OCI-LY1 (cell line): Measurements from ENCODE around the gene PRAC1.

ENCODE experiments used
- H2AFZ ChIP-seq: fragments of 200-600 bp; sonication (generic), shearing (Covaris generic); 2 replicates; pipeline ENCODE4 v1.6.0; 2014; ENCODE audit warnings: antibody characterized with exemption, mild to moderate bottlenecking, low read length
- H3F3A ChIP-seq: fragments of 200-600 bp; sonication (generic), shearing (Covaris generic); 2 replicates; pipeline ENCODE4 v1.6.0; 2014; ENCODE audit warnings: mild to moderate bottlenecking, antibody characterized with exemption, low read length, moderate library complexity; ENCODE audit not compliant: insufficient read depth
- H3K27ac ChIP-seq: fragments of 200-600 bp; sonication (generic); 2 replicates; pipeline ENCODE4 v1.5.1; 2014; ENCODE audit warnings: low read length, mixed run types, mild to moderate bottlenecking, low read depth; ENCODE audit not compliant: poor library complexity, severe bottlenecking
- H3K27me3 ChIP-seq: fragments of 200-600 bp; sonication (generic); 2 replicates; pipeline ENCODE4 v1.6.0; 2014; ENCODE audit warnings: antibody characterized with exemption, mild to moderate bottlenecking, low read length, moderate library complexity; ENCODE audit not compliant: insufficient read depth
- H3K36me3 ChIP-seq: fragments of 200-600 bp; sonication (generic); 2 replicates; pipeline ENCODE4 v1.6.1; 2014; ENCODE audit warnings: mild to moderate bottlenecking, antibody characterized with exemption, low read length, moderate library complexity, mixed read lengths; ENCODE audit not compliant: insufficient read depth
- H3K4me1 ChIP-seq: fragments of 200-600 bp; sonication (generic); 2 replicates; pipeline ENCODE4 v1.5.1; 2014; ENCODE audit warnings: mild to moderate bottlenecking, low read length, moderate library complexity; ENCODE audit not compliant: insufficient read depth, severe bottlenecking
- H3K4me2 ChIP-seq: fragments of 200-600 bp; sonication (generic), shearing (Covaris generic); 2 replicates; pipeline ENCODE4 v1.6.1; 2014; ENCODE audit warnings: low read length
- H3K4me3 ChIP-seq: fragments of 200-600 bp; sonication (generic); 2 replicates; pipeline ENCODE4 v1.5.1; 2014; ENCODE audit warnings: low read length, low read depth, mild to moderate bottlenecking, mixed read lengths; ENCODE audit not compliant: poor library complexity, severe bottlenecking
- H3K79me2 ChIP-seq: fragments of 200-600 bp; shearing (Covaris generic); 2 replicates; pipeline ENCODE4 v1.6.1; 2016; ENCODE audit warnings: mixed run types, low read length, mixed read lengths; ENCODE audit not compliant: insufficient read depth
- H3K9ac ChIP-seq: fragments of 200-600 bp; sonication (generic), shearing (Covaris generic); 2 replicates; pipeline ENCODE4 v1.6.1; 2014; ENCODE audit warnings: mild to moderate bottlenecking, low read length, mixed read lengths
- H3K9me2 ChIP-seq: fragments of 200-600 bp; sonication (generic), shearing (Covaris generic); 2 replicates; pipeline ENCODE4 v1.6.1; 2014; ENCODE audit warnings: low read depth, mild to moderate bottlenecking, low read length, mixed read lengths
- H3K9me3 ChIP-seq: fragments of 200-600 bp; shearing (Covaris generic); 2 replicates; pipeline ENCODE4 v1.6.1; 2014; ENCODE audit warnings: low read length, mixed read lengths
- H4K20me1 ChIP-seq: fragments of 200-600 bp; sonication (generic), shearing (Covaris generic); 2 replicates; pipeline ENCODE4 v1.6.0; 2016; ENCODE audit warnings: mild to moderate bottlenecking, low read length; ENCODE audit not compliant: insufficient read depth
- EZH2 ChIP-seq: fragments of 200-600 bp; sonication (generic), shearing (Covaris generic); IDR thresholded peaks from 2 replicates; pipeline ENCODE4 v1.8.0; 2017; ENCODE audit warnings: borderline replicate concordance, mixed run types, mild to moderate bottlenecking, antibody characterized with exemption, low read length, moderate library complexity, mixed read lengths
- TF ChIP-seq, protein P1 (sequence below): fragments of 200-600 bp; sonication (generic), shearing (Covaris generic); IDR thresholded peaks from 2 replicates; pipeline ENCODE4 v1.5.1; 2017; ENCODE audit warnings: mild to moderate bottlenecking, antibody characterized with exemption, low read length, moderate library complexity, mixed read lengths

PRAC1 gene

DNA sequence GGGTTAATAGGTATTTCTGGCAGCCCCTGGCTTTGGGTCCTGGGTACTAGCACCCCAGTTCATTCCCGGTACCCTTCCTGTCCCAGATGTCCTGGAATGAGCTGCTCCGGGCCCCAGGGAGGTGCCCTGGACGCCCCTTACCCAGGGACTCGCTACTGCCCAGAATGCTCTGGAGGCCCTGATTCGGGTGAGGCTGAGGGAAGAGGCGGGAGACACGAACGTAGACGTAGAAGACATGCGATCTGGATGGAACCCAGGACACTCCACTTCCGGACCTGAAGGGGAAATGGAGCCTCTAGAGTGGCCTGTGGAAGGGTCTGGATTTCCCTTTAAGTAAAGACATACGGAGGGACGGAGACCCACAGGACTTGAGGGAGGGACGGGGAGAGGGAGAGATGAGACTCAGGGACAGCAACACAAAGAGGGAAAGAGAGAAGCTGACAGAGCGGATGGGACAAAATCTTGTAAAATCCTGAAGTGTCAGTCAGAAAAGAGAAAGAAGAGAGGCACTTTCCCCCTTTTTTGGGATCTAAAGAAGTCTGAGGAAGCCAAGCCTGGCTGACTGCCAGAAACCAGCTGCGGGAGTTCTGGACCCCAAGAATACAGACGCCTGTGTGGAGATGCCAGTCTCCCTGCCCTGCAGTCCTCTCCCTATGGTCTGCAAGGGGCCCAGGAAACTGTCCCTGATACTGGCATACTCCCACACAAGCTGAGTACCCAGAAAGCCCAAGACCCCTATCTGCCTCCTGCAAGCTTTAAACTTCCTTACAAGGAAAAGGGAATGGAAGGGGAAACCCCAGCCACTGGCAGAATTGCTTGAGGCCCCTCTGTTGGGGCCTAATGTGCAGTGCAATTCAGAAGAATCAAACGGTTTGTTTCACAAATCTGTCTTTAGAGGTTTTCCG is 7.3 kb upstream of the PRAC1 start:
- peaks cover 4% of the 10 kb centered on the region; the same call in 1 of the 2 replicates for H3K27me3 ChIP-seq
- H3F3A ChIP-seq: no peaks in the 10 kb centered on the region
- no peak overlapping the region for H3K4me3 ChIP-seq
- H3K4me1 ChIP-seq: no peaks in the 10 kb centered on the region
- no peak overlapping the region for H3K9ac ChIP-seq
- H3K27ac ChIP-seq: no peak overlapping the region
- no peaks in the 10 kb centered on the region for H3K9me3 ChIP-seq
- no peaks in the 10 kb centered on the region for H3K9me2 ChIP-seq
- H3K4me2 ChIP-seq: no peak overlapping the region
- no peaks in the 10 kb centered on the region for H3K36me3 ChIP-seq
- H3K79me2 ChIP-seq: no peaks in the 10 kb centered on the region
- H4K20me1 ChIP-seq: no peaks in the 10 kb centered on the region
- no peak overlapping the region for H2AFZ ChIP-seq
- no peak for TF ChIP-seq EZH2
- TF ChIP-seq, protein P1, sequence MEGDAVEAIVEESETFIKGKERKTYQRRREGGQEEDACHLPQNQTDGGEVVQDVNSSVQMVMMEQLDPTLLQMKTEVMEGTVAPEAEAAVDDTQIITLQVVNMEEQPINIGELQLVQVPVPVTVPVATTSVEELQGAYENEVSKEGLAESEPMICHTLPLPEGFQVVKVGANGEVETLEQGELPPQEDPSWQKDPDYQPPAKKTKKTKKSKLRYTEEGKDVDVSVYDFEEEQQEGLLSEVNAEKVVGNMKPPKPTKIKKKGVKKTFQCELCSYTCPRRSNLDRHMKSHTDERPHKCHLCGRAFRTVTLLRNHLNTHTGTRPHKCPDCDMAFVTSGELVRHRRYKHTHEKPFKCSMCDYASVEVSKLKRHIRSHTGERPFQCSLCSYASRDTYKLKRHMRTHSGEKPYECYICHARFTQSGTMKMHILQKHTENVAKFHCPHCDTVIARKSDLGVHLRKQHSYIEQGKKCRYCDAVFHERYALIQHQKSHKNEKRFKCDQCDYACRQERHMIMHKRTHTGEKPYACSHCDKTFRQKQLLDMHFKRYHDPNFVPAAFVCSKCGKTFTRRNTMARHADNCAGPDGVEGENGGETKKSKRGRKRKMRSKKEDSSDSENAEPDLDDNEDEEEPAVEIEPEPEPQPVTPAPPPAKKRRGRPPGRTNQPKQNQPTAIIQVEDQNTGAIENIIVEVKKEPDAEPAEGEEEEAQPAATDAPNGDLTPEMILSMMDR: no peak

DNA sequence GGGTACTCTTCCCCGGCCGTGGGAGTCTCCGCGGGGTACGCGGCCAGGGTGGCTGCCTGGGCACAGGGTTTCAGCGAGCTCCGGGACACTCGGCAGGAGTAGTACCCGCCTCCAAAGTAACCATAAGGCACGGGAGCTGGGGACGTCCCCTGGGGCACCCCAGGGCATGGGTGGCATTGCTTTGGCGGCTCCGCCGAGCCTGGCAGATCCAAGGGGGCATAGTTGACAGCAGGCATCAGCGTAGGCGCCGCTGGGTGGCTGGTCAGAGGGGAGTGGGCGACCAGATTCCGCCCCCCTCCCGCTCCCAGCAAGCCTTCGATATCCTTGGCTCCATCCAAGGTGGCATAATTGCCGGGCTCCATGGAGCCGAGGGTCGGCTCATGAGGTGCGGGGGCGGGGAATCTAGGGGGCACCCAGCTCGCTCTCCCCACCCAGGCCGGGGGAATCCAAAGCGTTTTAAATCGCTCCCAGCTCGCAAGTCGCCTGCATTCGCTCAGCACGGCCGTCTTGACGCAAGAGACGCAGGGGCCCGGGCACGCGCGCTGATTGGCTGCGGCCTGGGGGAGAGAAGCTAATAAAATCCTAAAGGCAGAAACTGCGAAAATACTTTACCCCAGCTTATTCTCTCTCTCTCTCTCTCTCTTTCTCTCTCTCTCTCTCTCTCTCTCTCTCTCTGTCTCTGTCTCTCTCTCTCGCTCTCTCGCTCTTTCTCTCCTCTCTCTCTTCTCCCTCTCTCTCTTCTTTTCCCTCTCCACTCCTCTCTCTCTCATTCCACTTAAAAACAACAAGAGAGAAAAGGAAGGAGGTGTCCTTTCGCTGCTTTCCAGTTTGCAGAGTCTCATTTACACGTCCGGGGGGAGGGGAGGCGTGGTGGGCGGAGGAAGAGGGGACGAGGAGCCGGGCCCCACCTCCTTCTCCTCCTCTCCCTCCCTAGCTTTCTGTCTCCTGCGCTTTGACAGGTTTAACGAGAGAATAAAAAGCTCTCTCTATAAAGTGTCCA is 6.2 kb upstream of the PRAC1 start, which contains the start of gene HOXB13:
Gene HOXB13 (minus strand): TSS at position 519 of the 1,000 bp plus-strand sequence. CDS start 157 bp downstream, at position 362.
- H3K4me2 ChIP-seq: no peak within 1 kb of the TSS
- H3K79me2 ChIP-seq: no peaks in the 10 kb centered on the region
- TF ChIP-seq, protein P1: no peak
- TF ChIP-seq EZH2: no peak
- no peak within 1 kb of the TSS for H3K27ac ChIP-seq
- no peak within 1 kb of the TSS for H3K9ac ChIP-seq
- H2AFZ ChIP-seq: no peak within 1 kb of the TSS
- no peaks in the 10 kb centered on the region for H3K36me3 ChIP-seq
- H3K9me3 ChIP-seq: no peaks in the 10 kb centered on the region
- no peaks in the 10 kb centered on the region for H4K20me1 ChIP-seq
- no peak within 1 kb of the TSS for H3K4me3 ChIP-seq
- no peaks in the 10 kb centered on the region for H3K4me1 ChIP-seq
- H3K27me3 ChIP-seq: no peaks in the 10 kb centered on the region
- H3K9me2 ChIP-seq: no peaks in the 10 kb centered on the region
- no peaks in the 10 kb centered on the region for H3F3A ChIP-seq

DNA sequence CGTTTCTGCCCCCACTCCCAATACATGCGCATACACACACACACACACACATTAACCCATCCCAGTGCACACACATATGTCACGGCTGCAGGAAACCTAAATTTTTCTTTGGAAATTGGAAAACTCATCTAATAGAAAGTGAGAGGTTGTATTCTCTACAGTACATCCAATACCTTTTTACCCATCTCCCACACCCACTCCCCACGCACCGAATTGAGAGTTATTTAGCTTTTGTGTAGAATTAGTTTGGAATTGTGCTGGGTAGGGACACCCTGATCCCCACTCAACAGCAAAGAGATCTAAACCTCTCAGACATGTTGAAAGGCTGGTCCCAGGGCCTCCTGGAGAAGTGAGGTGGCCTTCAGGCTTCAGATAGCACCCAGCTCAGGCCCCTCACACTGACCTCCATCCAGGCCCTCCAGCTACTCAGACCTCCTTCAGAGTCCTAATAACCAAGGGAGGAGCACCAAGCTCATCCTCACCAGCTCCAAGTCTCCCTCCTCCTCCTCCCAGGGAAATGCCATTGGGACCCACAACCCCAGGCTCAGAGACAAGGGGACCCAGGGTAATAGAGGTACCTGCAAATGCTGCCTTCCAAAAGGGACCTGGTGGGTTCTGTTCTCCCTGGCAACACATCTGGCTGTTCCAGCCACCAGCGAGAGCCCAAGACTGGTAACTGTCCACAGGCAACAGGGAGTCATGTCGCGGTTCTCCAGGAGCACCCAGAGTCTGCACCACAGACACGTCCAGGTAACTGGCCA is 5.3 kb upstream of the PRAC1 start:
- no peak overlapping the region for H3K9ac ChIP-seq
- no peaks in the 10 kb centered on the region for H3K36me3 ChIP-seq
- no peaks in the 10 kb centered on the region for H3K9me3 ChIP-seq
- no peak overlapping the region for H3K4me3 ChIP-seq
- H3K79me2 ChIP-seq: no peaks in the 10 kb centered on the region
- no peak overlapping the region for H3K4me2 ChIP-seq
- H3K4me1 ChIP-seq: no peaks in the 10 kb centered on the region
- no peaks in the 10 kb centered on the region for H3F3A ChIP-seq
- H2AFZ ChIP-seq: no peak overlapping the region
- H4K20me1 ChIP-seq: no peaks in the 10 kb centered on the region
- no peaks in the 10 kb centered on the region for H3K27me3 ChIP-seq
- no peak overlapping the region for H3K27ac ChIP-seq
- no peaks in the 10 kb centered on the region for H3K9me2 ChIP-seq
- no peak for TF ChIP-seq EZH2
- TF ChIP-seq, protein P1: no peak
